ENCODE measurements around the gene RRH. TPM values are rescaled to one million over a fixed set of nuclear protein-coding genes. Genes with fewer than 3 reads are reported as not detected.

RRH gene
- total RNA-seq, 1 donor, result not detected

DNA sequence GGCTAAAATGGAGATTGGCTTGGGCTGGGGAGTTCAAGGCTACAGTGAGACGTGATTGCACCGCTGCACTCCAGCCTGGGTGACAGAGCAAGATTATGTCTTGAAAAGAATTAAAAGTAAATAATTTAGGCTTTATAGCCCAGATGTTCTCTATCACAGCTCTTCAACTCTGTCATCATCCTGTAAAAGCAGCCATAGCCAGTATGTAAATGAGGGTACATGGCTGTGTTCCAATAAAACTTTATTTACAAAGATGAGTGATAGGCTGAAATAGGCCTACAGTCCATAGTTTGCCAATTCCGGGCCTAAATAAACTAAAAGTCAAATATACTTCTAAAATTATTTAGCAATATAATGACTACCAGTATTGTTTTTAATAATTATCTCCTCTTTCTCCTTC is 9.2 kb downstream of the RRH start:
- Histone ChIP-seq H3K4me1 (ENCODE audit: insufficient read depth, low read length) (no peaks in the 10 kb centered on the region), H2AFZ (ENCODE audit: low read length) (no peak overlapping the region), H3K27ac (ENCODE audit: low read depth, low read length) (no peak overlapping the region), H4K20me1 (ENCODE audit: insufficient read depth, low read length) (no peaks in the 10 kb centered on the region), H3K36me3 (ENCODE audit: insufficient read depth, low read length) (no peaks in the 10 kb centered on the region), H3K4me3 (ENCODE audit: insufficient read depth, low read length) (no peak overlapping the region), H3K27me3 (ENCODE audit: insufficient read depth, low read length) (no peaks in the 10 kb centered on the region), H3K9me3 (ENCODE audit: low read depth, low read length) (no peaks in the 10 kb centered on the region), H3K4me2 (ENCODE audit: insufficient read depth, low read length) (no peak overlapping the region), H3K79me2 (ENCODE audit: insufficient read depth, low read length) (no peaks in the 10 kb centered on the region)
- TF ChIP-seq, protein P1, sequence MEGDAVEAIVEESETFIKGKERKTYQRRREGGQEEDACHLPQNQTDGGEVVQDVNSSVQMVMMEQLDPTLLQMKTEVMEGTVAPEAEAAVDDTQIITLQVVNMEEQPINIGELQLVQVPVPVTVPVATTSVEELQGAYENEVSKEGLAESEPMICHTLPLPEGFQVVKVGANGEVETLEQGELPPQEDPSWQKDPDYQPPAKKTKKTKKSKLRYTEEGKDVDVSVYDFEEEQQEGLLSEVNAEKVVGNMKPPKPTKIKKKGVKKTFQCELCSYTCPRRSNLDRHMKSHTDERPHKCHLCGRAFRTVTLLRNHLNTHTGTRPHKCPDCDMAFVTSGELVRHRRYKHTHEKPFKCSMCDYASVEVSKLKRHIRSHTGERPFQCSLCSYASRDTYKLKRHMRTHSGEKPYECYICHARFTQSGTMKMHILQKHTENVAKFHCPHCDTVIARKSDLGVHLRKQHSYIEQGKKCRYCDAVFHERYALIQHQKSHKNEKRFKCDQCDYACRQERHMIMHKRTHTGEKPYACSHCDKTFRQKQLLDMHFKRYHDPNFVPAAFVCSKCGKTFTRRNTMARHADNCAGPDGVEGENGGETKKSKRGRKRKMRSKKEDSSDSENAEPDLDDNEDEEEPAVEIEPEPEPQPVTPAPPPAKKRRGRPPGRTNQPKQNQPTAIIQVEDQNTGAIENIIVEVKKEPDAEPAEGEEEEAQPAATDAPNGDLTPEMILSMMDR (IDR thresholded peaks at IDR 0.05; ENCODE audit: extremely low read depth, low read depth, low read length), result no peak
- DNase-seq (ENCODE audit: insufficient read length, low spot score, missing footprints), result no peak

DNA sequence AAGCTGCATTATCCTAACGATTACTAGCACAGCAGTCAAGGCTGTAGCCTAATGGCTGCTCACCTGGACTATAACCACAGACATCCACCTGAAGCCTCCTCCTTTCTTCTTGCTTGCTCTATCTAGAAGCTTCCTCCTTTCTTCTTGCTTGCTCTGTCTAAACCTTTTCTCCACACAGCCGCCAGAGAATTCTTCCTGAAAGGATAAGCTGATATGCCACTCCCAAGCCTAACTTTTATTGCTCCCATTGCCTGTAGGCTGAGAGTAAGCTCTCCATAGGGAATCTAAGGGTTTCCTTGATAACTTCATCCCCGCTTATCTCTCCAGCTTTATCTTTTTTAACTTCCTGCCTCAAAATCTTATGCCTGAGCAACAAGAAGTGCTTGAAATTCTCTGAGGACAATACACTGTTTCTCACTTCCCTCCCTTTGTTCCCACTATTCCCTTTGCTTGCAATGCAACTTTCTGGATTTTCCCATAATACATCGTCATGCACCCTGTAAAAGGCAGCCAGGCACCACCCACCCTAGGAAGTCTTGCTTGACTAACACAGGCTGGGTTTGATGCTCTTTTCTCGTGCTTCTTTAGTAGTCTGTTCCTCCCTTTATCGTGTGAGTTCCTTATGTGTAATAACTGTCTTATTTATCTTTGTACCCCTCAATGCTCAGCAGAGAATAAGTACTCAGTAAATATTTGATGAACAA is 18.8 kb downstream of the RRH start:
- peaks cover 3% of the 10 kb centered on the region for H3K27me3 ChIP-seq (ENCODE audit: insufficient read depth, low read length)
- no peak overlapping the region for H2AFZ ChIP-seq (ENCODE audit: low read length)
- no peaks in the 10 kb centered on the region for H3K79me2 ChIP-seq (ENCODE audit: insufficient read depth, low read length)
- no peaks in the 10 kb centered on the region for H3K9me3 ChIP-seq (ENCODE audit: low read depth, low read length)
- H3K4me1 ChIP-seq (ENCODE audit: insufficient read depth, low read length), result no peaks in the 10 kb centered on the region
- no peak overlapping the region for H3K4me3 ChIP-seq (ENCODE audit: insufficient read depth, low read length)
- DNase-seq (ENCODE audit: insufficient read length, low spot score, missing footprints), result no peak
- H3K4me2 ChIP-seq (ENCODE audit: insufficient read depth, low read length), result no peak overlapping the region
- H3K36me3 ChIP-seq (ENCODE audit: insufficient read depth, low read length), result no peaks in the 10 kb centered on the region
- H3K27ac ChIP-seq (ENCODE audit: low read depth, low read length), result no peak overlapping the region
- TF ChIP-seq, protein P1 (IDR thresholded peaks at IDR 0.05; ENCODE audit: extremely low read depth, low read depth, low read length), result no peak
- H4K20me1 ChIP-seq (ENCODE audit: insufficient read depth, low read length), result no peaks in the 10 kb centered on the region

DNA sequence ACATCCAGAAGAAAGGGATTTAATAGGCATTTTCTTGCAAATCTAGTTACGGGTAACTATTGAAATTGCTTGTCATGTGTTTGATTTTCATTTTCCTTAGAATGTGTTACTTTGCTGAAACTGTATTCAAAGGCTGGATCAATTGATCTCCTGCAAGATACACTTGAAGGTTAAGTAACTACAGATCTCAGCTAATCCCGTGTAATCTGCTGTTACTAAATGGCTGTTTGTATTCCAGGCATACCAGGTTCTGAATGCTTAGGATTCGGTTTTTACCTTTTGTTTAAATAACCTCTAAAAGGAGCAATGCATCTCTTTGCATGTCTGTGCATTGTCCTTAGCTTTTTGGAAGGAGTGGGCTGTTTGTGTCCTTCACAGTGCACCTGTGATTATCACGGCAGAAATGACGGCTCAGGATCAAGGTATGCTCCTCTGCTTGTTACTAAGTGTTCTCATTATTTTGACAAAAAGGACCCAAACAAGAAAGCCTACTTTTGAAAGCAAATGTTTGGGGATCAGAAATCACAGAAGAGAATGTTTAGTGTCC is 20.2 kb downstream of the RRH start, which contains the start of gene LRIT3:
Gene LRIT3, plus strand, starts transcription at position 212 of the 547 bp plus-strand sequence. Its CDS starts 95 bp downstream, at position 307.
- Histone ChIP-seq H3K4me2 (ENCODE audit: insufficient read depth, low read length) (no peak within 1 kb of the TSS), H3K36me3 (ENCODE audit: insufficient read depth, low read length) (no peaks in the 10 kb centered on the region), H4K20me1 (ENCODE audit: insufficient read depth, low read length) (no peaks in the 10 kb centered on the region), H3K4me3 (ENCODE audit: insufficient read depth, low read length) (no peak within 1 kb of the TSS), H2AFZ (ENCODE audit: low read length) (no peak within 1 kb of the TSS), H3K79me2 (ENCODE audit: insufficient read depth, low read length) (no peaks in the 10 kb centered on the region), H3K27me3 (ENCODE audit: insufficient read depth, low read length) (peaks cover 3% of the 10 kb centered on the region), H3K9me3 (ENCODE audit: low read depth, low read length) (no peaks in the 10 kb centered on the region), H3K4me1 (ENCODE audit: insufficient read depth, low read length) (no peaks in the 10 kb centered on the region), H3K27ac (ENCODE audit: low read depth, low read length) (no peak within 1 kb of the TSS)
- no peak for DNase-seq (ENCODE audit: insufficient read length, low spot score, missing footprints)
- TF ChIP-seq, protein P1 (IDR thresholded peaks at IDR 0.05; ENCODE audit: extremely low read depth, low read depth, low read length), result no peak

DNA sequence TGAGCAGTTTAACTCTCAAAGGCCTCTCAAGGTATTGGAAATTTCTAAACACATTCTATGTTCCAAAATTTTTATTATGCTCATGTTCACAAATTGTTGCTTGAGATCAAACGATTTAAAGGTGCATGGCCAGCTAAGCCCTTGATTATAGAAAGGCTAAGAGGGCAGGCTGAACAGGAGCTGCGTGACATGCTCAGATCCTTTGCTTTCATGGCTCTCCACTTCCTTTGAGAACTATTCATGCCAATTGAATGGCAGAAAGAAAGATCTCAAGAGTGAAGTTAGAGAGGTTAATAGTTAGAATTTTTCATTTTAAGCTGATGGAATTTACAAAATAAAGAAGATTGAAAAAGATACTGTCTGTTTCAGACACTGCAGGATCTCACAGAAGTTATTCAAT is 20.7 kb downstream of the RRH start:
- TF ChIP-seq, protein P1 (IDR thresholded peaks at IDR 0.05; ENCODE audit: extremely low read depth, low read depth, low read length), result no peak
- Histone ChIP-seq H3K9me3 (ENCODE audit: low read depth, low read length) (no peaks in the 10 kb centered on the region), H3K36me3 (ENCODE audit: insufficient read depth, low read length) (no peaks in the 10 kb centered on the region), H3K79me2 (ENCODE audit: insufficient read depth, low read length) (no peaks in the 10 kb centered on the region), H3K4me3 (ENCODE audit: insufficient read depth, low read length) (no peak overlapping the region), H3K4me1 (ENCODE audit: insufficient read depth, low read length) (no peaks in the 10 kb centered on the region), H2AFZ (ENCODE audit: low read length) (no peak overlapping the region), H3K27ac (ENCODE audit: low read depth, low read length) (no peak overlapping the region), H3K4me2 (ENCODE audit: insufficient read depth, low read length) (no peak overlapping the region), H4K20me1 (ENCODE audit: insufficient read depth, low read length) (no peaks in the 10 kb centered on the region), H3K27me3 (ENCODE audit: insufficient read depth, low read length) (peaks cover 3% of the 10 kb centered on the region)
- DNase-seq (ENCODE audit: insufficient read length, low spot score, missing footprints), result no peak
